Embryonic facial prominence (tissue), 1 donor: ENCODE data around the gene FUNDC2.
"Not testable (repeated sequence)": the region's sequence is repeated elsewhere in the genome, so short reads cannot be mapped to it uniquely, and the experiment has no call there.

Experiments used
- DNase-seq: peaks from one replicate; pipeline ENCODE4 v3.0.0-alpha.2; 2016; ENCODE audit errors: extremely low spot score

FUNDC2 gene, protein sequence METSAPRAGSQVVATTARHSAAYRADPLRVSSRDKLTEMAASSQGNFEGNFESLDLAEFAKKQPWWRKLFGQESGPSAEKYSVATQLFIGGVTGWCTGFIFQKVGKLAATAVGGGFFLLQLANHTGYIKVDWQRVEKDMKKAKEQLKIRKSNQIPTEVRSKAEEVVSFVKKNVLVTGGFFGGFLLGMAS

DNA sequence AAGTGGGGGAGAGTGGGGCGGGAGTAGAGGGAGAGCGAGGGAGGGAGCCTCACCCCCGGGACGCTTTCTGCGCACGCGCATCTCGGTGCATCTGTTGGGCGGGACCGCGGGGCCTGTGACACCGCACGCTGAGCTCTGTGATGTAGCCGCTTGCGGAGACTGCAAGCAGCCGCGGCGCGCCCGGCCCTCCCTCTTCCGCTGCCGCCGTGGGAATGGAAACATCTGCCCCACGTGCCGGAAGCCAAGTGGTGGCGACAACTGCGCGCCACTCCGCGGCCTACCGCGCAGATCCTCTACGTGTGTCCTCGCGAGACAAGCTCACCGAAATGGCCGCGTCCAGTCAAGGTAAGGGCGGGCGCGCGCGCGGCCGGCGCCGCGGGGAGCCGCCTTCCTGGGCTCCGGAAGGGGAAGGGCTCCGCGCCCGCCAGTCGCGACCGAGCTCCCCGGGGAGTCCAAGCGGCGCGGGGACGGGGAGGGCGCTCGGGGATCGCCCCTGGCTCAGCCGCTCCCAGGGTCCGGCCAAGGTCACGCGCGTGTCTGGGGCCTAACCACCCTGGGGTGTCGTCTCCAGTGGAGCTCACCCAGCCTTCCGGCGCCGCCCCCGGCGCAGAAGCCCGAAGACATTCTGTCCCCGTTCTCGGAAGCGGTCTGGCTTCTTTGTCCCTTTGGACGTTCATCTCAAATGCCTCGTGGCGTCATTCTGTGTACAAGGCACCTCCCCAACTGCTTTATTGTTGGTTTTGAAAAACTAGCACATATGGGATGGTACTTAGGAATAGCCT, at the start of gene FUNDC2:
TSS of gene FUNDC2 (plus strand) at position 118 of the 782 bp plus-strand sequence. CDS start at position 213, 95 bp downstream.
- DNase-seq = peak; percentile 77

DNA sequence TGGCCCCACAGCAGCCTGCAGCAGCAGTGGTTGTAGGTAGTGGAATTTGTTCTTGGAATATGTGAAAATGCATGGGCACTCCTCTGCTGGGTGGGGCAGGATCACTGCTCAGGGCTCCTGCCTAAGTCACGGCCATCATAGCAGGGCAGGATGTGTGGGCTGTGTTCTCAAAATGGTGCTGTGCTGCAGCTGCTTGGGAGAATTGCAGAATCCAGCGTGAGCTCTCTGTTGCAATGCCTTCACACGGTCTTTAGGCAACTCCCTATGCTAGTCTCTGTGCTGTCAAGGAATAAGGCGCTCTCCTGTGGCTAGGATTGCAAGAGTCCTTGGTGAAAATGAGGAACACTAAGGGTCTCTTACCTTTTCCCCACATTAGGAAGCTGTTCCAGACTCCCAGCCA, 47.0 kb upstream of the FUNDC2 start:
- no peak for DNase-seq

DNA sequence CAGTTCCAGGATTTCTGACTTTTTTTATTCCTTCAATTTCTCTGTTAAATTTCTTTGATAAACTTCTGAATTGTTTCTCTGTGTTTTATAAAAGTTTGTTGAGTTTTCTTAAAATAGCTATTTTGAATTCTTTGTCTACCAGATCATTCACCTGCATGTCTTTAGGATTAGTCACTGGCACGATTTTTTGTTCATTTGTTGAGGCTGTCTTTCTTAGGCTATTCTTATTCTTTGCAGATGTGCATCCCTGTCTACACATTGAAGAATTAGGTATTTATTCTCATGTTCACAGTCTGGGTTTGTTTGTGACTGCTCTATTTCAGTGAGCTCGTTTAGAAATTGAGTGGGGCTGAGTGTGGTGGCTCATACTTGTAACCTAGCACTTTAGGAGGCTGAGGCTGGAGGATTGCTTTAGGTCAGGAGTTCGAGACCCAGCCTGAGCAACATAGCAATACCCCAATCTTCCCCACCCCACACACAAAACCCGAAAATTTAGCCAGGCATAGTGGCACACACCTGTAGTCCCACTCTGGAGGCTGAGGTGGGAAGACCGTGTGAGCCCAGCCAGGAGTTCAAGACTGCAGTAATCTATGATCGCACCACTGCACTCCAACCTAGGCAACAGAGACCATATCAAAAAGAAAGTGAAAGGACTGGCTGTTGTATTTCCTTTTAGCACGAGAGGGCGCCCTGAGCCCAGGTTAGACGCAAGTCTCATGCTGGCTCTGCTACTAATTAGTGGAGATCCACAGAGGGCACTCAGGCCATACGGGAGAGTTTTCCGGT, 46.1 kb upstream of the FUNDC2 start:
- peak; percentile 6 for DNase-seq

DNA sequence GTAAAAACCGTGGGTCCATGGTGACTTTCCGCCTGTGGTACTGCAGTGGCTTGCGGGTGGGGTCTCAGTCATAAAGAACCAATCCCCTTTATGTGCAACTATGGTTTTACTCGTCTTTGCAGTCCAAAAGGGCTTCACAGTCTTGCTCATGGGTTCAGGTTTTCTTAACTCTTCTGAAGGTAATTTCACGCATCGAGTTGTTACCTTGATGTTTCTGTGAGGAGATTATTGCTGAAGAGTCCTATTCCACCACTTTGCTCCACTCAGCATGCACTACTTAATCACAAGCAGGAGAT, 45.6 kb upstream of the FUNDC2 start:
- DNase-seq = no peak

DNA sequence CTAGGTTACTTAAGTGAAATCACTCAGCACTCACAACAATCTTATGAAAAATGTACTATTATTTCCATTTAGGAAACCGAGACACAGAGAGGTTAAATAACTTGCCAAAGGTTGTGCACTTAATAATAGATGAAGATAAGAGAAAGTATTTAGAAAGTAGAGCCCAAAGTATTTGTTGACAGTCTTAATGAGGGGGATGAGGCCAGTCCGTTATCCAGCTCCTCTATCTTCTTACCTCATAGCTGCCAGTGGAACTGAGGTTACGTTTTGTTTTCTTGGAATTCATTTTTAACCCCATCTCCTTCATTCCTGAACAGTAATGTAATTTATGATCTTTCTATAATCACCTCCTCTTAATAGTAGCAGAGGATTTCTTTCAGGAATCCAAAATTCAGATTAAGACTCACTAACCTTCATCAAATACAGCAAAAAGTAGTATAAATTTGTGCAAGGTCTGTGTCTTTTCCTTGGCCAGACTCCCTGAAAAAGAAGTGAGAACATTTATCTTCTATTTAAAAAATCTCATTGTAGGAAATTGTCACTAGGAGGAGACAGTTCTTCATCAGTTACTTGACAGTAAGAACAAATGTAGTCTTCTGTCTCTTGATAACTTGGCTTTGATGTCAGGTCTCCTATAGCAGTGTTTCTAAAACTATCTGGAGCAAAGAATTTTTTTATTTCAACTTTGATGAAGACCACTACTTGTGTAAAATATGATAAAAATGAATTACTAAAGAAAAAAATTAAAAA, 39.6 kb upstream of the FUNDC2 start:
- DNase-seq = no peak

DNA sequence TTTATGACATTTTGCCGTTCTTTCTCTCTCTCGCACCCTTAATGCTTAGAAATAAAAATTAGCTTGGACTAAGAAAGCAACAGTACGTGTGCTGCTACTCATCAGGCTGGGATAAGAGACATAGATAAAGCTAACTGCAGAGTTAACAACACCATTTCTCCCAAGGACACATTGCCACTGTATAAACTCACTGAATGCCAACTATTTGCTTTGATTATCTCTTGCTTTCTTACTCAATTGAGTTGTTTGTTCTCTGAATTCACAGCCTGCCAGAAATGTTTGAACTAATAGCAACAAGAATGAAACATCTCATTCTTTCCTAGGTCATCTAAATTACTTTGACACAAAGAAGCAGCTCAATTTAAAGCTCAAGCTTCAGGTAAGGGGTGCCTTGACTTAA, 38.7 kb upstream of the FUNDC2 start:
- no peak for DNase-seq

DNA sequence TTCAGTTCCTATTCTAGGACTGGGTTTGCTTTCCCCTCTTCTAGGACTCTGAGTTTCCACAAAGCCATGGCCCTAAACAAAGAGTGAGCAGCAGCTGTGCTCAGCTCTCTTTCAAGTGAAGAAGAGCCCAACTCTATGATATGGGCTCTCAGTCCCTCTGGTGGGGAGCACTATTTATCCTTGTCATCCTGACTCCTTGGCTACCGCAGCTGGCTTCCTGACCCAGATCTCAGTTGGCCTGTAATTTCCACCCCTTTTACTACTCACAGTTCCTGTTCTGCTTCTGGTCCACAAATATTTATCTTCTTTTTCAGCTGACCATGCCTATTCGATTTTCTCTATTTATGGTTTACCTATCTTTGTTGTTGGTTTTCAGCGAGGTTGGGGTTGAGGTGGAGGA, 37.9 kb upstream of the FUNDC2 start:
- DNase-seq = no peak

DNA sequence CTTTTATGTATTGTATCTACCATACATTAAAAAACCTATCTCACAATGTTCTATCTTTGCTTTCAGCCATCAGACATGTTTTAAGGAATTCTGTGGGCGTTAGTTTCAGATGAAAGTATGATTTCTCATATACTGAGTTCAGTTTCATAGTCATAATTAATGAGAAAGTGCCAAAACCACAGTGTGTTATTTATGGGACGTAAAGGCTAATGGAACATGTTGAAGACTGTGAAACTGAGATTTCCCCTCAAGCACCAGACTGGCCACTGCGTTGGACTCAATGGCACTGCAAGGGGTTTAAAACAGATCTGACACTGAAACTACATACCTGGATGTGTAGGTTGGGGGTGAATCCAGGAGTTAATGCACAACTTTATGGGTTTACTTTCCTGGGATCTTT, 36.1 kb upstream of the FUNDC2 start:
- DNase-seq = no peak

DNA sequence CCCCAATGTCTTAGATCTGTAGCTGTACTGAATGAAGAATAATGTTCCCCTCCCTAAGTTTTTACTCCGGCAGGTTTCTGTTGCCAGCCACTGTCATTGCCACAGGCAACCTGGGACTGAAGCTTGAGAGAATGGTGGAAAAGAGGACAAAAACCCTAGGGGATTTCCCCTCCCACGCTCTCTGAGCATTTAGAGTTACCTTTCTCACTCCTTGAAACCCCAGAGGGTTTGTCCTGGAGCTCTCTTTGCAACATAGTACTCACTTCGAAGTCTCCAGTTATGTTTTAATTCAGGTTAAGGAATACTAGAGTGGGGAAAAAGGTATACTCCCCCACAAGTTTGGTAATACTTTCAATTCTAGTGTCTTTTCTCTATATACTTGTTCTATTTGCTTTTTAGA, 35.6 kb upstream of the FUNDC2 start:
- DNase-seq = no peak

DNA sequence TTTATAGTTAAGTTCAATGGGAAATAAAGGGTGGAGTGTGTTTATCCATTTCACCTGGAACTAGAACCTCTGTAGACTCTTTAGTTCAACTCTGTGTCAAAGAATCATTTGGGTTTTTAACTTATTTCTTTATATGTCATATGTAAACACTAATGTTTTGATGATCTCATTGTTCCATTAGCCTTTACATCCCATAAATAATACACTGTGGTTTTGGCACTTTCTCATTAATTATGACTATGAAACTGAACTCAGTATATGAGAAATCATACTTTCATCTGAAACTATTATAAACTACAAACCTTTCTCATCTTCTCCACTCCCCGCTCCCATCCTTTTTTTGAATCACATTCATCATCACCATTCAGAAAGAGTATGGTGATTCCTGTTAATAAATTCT, 35.2 kb upstream of the FUNDC2 start:
- no peak for DNase-seq

DNA sequence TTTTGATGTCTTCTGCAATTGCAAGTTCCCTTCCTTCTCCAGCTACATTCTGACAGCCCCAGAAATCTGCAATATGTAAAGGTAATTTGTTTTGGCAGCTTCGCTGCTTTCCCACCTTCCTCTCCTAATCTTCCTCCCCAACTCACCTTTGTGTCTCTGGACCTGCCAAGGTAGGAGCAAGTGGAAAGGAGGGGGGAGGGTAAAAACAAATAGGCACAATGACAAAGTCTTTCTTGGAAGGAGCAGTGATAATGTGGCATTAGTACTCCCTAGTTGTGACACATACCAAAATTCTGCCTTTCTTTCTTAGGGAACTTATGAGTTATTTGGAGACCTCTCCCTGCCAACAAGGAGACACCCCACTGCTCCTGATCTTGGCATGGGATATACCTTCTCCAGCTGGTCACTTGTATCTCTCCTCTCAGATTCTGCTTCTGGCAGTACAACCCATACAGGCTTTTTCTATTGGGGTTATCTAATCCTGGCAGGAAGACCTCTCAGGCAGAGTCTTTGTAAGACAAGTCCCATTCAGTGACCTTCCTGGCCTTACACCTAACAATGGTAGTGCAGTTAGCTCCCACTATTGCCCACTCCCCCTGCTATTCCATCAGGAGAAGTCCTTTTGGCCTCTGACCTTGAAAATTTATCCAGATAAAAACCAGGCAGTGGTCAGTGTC, 28.3 kb upstream of the FUNDC2 start:
- no peak for DNase-seq

DNA sequence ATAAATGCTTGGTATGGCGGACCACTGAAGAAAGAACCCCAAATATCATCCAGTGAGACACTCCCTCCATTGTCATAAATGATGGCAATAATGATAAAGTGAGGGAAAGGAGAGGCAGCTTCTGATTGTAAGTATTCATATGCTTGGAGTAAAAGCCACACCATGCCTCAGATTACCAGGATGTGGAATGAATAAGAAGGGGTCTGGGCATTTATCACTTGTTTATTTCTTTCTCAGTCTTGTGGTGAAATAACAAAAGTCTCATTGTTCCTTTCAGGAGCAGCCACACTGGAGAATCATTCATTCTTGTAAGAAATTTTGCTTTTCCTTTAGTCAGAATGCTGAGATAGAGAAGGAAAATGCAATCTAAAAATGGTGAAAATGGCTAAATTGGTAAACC, 25.8 kb upstream of the FUNDC2 start:
- DNase-seq = no peak

DNA sequence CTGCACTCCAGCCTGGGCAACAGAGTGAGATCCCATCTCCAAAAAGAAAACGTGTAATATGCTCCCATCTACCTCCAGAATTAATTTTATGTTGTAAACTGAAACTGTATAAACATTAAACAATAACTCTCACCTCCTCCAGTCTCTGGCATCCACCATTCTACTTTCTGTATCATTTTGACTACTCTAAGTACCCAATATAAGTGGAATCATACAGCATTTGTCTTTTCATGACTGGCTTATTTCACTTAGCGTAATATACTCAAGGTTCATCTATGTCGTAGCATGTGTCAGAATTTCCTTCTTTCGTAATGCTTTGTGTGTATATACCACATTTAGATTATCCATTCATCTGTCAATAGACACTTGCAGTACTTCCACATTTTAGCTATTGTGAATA, 24.8 kb upstream of the FUNDC2 start:
- DNase-seq = no peak

DNA sequence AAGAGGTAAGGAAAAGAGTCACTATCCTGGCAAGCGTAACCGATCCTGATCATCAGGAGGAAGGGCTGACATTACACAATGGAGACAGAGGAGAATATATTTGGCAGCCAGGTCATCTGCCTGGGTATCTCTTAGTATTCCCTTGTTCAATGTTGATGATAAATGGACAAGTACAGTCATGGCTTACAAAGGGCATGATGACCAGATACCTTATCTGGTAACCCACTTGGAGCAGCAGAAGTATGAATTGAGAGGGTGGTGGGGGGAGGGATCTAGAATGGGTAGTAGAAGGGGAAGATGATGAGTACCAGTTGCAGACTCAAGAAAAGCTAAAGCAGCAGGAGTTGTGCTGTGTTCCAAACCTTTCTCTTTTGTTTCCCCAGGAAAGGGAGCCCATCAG, 21.5 kb upstream of the FUNDC2 start:
- DNase-seq = no peak

DNA sequence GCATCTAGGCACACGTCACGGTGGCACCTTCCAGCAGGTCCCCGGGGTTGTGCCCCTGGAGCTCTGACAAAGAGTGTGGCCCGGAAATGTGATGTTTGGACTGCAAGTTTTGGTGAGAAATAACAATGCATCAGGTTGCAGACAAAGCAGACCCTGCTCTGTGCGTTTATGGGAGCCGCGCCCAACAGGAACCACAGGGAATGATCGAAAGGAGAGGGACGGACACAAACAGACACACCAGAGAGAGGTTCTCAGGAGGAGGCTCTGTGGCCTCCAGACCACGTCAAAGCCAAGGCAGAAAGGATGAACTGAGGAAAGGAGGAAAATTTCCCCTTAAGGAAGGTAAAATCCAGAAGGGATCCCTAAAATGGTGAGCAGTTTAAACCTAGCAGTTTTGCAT, 20.3 kb upstream of the FUNDC2 start:
- not testable (repeated sequence) for DNase-seq

DNA sequence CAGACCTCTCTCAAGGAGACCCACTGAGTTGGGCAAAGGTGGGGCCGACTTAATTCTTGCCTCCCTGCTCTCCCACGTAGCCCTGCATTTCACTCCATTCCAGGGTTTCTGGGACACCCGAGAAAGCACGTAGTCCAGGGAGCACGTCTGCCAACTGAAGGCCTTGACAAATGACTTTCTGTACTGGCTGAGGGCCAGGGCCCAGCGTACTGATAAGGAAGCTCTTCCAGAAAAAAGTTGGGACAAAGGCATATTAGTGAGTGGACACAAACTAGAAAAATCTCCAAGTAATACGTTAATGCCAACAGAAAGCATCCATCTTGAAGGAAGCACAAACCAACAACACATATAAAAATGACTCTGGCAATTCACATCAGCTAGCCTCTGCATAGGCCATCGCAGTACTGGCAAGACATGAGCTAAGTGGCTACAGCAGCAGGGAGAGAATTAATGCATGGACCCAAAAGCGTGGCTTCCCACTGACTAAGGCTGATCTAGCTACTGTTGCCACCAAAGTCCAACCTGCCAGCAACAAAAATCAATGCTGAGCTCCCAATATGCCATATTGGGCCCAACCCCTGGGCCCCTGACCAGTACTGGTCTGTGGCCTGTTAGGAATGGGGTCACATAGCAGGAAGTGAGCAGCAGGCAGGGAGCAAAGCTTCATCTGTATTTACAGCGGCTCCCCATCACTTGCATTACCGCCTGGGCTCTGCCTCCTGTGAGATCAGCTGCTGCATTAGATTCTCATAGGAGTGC, 19.6 kb upstream of the FUNDC2 start:
- not testable (repeated sequence) for DNase-seq

DNA sequence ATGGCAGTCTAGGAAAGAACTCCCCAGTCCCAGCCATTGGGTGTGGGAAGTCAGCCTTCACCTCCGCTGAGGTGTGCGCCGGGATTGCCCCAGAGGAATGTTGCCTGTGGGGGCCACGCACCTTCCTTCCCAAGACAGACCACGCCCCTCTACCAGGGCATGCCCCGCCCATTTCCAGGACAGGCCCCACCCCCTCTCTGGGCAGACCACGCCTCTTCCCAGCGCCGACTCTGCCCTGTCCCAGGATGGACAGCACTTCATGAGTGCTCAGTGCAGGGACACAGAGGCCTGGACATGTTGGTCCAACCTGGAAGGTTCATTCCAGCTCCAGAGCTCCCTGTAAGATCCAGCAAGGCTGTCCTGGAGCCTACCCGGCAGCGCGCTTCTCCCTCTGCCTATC, 18.1 kb upstream of the FUNDC2 start:
- DNase-seq = not testable (repeated sequence)

DNA sequence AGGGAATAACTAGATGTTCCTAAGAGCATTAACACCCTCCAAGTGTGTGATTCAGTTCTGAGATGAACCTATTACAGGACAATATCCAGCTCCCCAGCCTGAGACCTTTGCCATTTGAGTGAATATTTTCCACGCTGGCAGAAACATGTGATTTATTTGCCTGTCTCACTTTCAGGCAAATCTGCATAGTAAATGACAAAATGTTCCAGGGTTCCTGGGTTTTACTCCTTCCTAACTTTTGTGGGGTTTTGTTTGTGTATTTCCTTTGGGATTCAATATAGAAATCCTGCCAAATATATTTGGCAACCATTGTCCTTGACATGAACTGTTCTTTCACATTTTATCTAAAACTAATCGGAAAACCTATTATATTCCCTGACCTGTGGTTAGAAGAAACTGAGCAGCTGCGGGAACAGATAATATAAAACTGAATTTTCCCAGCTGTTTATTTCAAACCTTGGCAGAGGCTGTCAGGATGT, 16.6 kb upstream of the FUNDC2 start:
- no peak for DNase-seq

DNA sequence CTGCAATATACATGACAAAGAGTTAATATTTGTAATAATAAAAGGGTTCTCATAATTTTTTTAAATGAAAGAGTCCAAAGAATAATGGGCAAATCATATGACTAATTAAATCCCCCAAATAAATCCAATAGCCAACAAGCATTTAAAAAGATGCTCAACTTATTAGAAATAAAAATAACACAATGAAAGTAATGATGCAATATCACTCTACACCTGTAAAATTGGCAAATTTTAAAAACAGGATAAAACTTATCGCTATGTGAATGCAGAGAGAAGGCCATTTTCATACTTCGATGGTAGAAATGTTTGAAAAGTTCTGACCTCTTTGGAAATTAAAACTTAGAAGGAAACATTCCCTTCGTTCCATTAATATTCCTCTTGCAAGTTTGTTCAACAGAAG, 6.1 kb upstream of the FUNDC2 start:
- no peak for DNase-seq

DNA sequence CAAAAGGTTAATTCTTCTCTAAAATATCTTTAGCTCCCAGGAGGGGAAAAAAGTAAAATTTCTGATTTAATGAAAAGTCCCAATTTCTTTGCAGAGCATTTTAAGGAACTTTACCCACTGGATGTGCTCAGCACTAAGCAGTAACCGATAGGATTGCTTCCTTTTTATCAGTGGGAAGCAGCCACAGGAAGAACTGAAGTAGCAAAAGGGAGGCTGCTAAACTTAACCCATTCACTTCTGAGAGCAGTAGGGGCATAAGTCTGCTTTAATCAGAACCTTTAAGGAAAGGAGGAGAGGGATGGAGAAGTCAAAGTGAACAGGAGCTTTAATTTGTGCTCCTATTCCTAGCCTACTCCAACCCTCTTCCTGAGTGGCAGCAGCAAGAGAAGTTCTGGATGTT, 4.1 kb upstream of the FUNDC2 start, which contains the start of gene F8:
TSS of gene F8 (minus strand) at position 139 of the 400 bp plus-strand sequence. CDS start 171 bp downstream, outside the sequence.
- no peak for DNase-seq
